ENCODE measurements around the gene CRY1. TPM values are rescaled to one million over a fixed set of nuclear protein-coding genes. Genes with fewer than 3 reads are reported as not detected.
A peak's percentile ranks its signal among the peaks of the same experiment; 100 is the strongest.

CRY1 gene
- total RNA-seq, 1 experiment from 2014 or later: 23.1 TPM

DNA sequence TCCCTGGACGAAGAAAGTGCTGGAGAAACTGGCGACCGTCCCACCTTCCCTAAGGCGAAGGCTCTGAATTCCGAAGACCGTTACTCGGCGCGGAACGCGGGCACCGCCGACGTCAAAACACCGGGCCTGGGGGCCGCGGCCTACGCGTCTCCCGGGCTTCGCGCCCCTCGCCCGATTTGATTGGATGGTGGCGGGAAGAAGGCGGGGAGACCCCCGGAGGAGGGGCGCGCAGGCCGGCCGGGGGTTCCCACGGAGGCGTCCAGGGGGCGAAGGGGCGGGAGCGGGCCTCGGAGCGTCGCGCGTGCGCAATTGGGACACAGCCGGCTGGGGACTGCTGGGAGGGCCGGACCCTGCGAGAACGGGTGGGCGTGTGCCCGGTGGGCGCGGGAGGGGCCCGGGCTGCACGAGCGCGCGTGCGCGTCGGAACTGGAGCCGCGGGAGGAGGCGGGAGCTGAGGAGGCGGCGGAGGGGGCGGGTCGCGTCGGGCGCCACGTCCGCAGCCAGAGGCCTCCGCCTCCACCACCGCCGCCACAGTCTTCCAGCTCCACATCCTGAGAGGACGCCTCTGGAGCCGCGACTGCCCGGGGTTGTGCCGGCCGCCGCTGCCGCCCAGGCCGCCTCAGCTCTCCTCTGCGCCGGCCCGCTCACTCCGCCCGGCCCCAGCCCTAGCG lies 137.8 kb downstream of the CRY1 start, which contains the start of gene TMEM263:
Gene TMEM263 (plus strand): TSS at position 531 of the 671 bp plus-strand sequence. CDS start 11,210 bp downstream, outside the sequence.
- Mint-ChIP-seq H3K9me3 (peaks cover 4% of the 10 kb centered on the region; the same call in 1 of the 2 replicates), H3K27ac (peak within 1 kb of the TSS; percentile 94), H3K36me3 (no peaks in the 10 kb centered on the region), H3K27me3 (ENCODE audit: low read depth) (peaks cover 41% of the 10 kb centered on the region), H3K4me3 (peak within 1 kb of the TSS; percentile 97), H3K4me1 (peaks cover 8% of the 10 kb centered on the region)
- ATAC-seq: peak; percentile 79
- ChIA-PET CTCF (interaction anchor here (1.0 to 2.9 kb wide), 5 partner anchors 36 to 598 kb away, joined by 3 to 18 read pairs (median 10); partner anchors contain the start of genes CRY1 and POLR3B), POLR2A (interaction anchor here (0.5 to 1.7 kb wide), 6 partner anchors 31 to 1090 kb away, joined by 3 to 7 read pairs (median 4); partner anchors contain the start of gene MTERF2)
- peak; percentile 89 for DNase-seq (ENCODE audit: low spot score)
- TF ChIP-seq RELA (CRISPR knock-in tag; IDR thresholded peaks at IDR 0.05; ENCODE audit: borderline replicate concordance): no peak
- TF ChIP-seq TCF7 (CRISPR knock-in tag; IDR thresholded peaks at IDR 0.05; ENCODE audit: low read depth): no peak
- TF ChIP-seq, protein P1, sequence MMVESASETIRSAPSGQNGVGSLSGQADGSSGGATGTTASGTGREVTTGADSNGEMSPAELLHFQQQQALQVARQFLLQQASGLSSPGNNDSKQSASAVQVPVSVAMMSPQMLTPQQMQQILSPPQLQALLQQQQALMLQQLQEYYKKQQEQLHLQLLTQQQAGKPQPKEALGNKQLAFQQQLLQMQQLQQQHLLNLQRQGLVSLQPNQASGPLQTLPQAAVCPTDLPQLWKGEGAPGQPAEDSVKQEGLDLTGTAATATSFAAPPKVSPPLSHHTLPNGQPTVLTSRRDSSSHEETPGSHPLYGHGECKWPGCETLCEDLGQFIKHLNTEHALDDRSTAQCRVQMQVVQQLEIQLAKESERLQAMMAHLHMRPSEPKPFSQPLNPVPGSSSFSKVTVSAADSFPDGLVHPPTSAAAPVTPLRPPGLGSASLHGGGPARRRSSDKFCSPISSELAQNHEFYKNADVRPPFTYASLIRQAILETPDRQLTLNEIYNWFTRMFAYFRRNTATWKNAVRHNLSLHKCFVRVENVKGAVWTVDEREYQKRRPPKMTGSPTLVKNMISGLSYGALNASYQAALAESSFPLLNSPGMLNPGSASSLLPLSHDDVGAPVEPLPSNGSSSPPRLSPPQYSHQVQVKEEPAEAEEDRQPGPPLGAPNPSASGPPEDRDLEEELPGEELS (CRISPR knock-in tag; IDR thresholded peaks at IDR 0.05): peak; percentile 19; the same call in 1 of the 2 replicates
- no peak for TF ChIP-seq NR3C1 (CRISPR knock-in tag; conservative IDR thresholded peaks at IDR 0.05; ENCODE audit: low read depth)
- no peak for TF ChIP-seq ZNF138 (CRISPR knock-in tag; conservative IDR thresholded peaks at IDR 0.05)
- TF ChIP-seq SMAD3 (CRISPR knock-in tag; IDR thresholded peaks at IDR 0.05; ENCODE audit: borderline replicate concordance): peak; percentile 64; the same call in 1 of the 2 replicates
- TF ChIP-seq, protein P2, sequence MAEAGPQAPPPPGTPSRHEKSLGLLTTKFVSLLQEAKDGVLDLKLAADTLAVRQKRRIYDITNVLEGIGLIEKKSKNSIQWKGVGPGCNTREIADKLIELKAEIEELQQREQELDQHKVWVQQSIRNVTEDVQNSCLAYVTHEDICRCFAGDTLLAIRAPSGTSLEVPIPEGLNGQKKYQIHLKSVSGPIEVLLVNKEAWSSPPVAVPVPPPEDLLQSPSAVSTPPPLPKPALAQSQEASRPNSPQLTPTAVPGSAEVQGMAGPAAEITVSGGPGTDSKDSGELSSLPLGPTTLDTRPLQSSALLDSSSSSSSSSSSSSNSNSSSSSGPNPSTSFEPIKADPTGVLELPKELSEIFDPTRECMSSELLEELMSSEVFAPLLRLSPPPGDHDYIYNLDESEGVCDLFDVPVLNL (CRISPR knock-in tag; IDR thresholded peaks at IDR 0.05; ENCODE audit: borderline replicate concordance, low read depth): no peak; the same call in 1 of the 2 replicates
- TF ChIP-seq, protein P3, sequence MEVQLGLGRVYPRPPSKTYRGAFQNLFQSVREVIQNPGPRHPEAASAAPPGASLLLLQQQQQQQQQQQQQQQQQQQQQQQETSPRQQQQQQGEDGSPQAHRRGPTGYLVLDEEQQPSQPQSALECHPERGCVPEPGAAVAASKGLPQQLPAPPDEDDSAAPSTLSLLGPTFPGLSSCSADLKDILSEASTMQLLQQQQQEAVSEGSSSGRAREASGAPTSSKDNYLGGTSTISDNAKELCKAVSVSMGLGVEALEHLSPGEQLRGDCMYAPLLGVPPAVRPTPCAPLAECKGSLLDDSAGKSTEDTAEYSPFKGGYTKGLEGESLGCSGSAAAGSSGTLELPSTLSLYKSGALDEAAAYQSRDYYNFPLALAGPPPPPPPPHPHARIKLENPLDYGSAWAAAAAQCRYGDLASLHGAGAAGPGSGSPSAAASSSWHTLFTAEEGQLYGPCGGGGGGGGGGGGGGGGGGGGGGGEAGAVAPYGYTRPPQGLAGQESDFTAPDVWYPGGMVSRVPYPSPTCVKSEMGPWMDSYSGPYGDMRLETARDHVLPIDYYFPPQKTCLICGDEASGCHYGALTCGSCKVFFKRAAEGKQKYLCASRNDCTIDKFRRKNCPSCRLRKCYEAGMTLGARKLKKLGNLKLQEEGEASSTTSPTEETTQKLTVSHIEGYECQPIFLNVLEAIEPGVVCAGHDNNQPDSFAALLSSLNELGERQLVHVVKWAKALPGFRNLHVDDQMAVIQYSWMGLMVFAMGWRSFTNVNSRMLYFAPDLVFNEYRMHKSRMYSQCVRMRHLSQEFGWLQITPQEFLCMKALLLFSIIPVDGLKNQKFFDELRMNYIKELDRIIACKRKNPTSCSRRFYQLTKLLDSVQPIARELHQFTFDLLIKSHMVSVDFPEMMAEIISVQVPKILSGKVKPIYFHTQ (CRISPR knock-in tag; IDR thresholded peaks at IDR 0.05): no peak
- TF ChIP-seq TEAD1 (CRISPR knock-in tag; IDR thresholded peaks at IDR 0.05): 0 out of 2 replicates have a peak, but pooled peaks have one; percentile 30
- TF ChIP-seq, protein P4, sequence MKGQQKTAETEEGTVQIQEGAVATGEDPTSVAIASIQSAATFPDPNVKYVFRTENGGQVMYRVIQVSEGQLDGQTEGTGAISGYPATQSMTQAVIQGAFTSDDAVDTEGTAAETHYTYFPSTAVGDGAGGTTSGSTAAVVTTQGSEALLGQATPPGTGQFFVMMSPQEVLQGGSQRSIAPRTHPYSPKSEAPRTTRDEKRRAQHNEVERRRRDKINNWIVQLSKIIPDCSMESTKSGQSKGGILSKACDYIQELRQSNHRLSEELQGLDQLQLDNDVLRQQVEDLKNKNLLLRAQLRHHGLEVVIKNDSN (CRISPR knock-in tag; IDR thresholded peaks at IDR 0.05): peak; percentile 46; the same call in 1 of the 2 replicates
- no peak for TF ChIP-seq ZNF263 (CRISPR knock-in tag; IDR thresholded peaks at IDR 0.05; ENCODE audit: low read depth)
- peak; percentile 73; the same call in 1 of the 2 replicates for TF ChIP-seq RORB (CRISPR knock-in tag; IDR thresholded peaks at IDR 0.05)
- TF ChIP-seq FOXJ3 (CRISPR knock-in tag; IDR thresholded peaks at IDR 0.05; ENCODE audit: borderline replicate concordance): no peak
- TF ChIP-seq, protein P5, sequence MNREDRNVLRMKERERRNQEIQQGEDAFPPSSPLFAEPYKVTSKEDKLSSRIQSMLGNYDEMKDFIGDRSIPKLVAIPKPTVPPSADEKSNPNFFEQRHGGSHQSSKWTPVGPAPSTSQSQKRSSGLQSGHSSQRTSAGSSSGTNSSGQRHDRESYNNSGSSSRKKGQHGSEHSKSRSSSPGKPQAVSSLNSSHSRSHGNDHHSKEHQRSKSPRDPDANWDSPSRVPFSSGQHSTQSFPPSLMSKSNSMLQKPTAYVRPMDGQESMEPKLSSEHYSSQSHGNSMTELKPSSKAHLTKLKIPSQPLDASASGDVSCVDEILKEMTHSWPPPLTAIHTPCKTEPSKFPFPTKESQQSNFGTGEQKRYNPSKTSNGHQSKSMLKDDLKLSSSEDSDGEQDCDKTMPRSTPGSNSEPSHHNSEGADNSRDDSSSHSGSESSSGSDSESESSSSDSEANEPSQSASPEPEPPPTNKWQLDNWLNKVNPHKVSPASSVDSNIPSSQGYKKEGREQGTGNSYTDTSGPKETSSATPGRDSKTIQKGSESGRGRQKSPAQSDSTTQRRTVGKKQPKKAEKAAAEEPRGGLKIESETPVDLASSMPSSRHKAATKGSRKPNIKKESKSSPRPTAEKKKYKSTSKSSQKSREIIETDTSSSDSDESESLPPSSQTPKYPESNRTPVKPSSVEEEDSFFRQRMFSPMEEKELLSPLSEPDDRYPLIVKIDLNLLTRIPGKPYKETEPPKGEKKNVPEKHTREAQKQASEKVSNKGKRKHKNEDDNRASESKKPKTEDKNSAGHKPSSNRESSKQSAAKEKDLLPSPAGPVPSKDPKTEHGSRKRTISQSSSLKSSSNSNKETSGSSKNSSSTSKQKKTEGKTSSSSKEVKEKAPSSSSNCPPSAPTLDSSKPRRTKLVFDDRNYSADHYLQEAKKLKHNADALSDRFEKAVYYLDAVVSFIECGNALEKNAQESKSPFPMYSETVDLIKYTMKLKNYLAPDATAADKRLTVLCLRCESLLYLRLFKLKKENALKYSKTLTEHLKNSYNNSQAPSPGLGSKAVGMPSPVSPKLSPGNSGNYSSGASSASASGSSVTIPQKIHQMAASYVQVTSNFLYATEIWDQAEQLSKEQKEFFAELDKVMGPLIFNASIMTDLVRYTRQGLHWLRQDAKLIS (CRISPR knock-in tag; IDR thresholded peaks at IDR 0.05; ENCODE audit: borderline replicate concordance): no peak
- no peak for TF ChIP-seq HMGA2 (CRISPR knock-in tag; IDR thresholded peaks at IDR 0.05)
- TF ChIP-seq, protein P6, sequence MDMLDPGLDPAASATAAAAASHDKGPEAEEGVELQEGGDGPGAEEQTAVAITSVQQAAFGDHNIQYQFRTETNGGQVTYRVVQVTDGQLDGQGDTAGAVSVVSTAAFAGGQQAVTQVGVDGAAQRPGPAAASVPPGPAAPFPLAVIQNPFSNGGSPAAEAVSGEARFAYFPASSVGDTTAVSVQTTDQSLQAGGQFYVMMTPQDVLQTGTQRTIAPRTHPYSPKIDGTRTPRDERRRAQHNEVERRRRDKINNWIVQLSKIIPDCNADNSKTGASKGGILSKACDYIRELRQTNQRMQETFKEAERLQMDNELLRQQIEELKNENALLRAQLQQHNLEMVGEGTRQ (CRISPR knock-in tag; IDR thresholded peaks at IDR 0.05): no peak
- no peak for TF ChIP-seq PRRX2 (CRISPR knock-in tag; IDR thresholded peaks at IDR 0.05)
- TF ChIP-seq, protein P7, sequence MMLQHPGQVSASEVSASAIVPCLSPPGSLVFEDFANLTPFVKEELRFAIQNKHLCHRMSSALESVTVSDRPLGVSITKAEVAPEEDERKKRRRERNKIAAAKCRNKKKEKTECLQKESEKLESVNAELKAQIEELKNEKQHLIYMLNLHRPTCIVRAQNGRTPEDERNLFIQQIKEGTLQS (CRISPR knock-in tag; conservative IDR thresholded peaks at IDR 0.05): no peak
- TF ChIP-seq, protein P8, sequence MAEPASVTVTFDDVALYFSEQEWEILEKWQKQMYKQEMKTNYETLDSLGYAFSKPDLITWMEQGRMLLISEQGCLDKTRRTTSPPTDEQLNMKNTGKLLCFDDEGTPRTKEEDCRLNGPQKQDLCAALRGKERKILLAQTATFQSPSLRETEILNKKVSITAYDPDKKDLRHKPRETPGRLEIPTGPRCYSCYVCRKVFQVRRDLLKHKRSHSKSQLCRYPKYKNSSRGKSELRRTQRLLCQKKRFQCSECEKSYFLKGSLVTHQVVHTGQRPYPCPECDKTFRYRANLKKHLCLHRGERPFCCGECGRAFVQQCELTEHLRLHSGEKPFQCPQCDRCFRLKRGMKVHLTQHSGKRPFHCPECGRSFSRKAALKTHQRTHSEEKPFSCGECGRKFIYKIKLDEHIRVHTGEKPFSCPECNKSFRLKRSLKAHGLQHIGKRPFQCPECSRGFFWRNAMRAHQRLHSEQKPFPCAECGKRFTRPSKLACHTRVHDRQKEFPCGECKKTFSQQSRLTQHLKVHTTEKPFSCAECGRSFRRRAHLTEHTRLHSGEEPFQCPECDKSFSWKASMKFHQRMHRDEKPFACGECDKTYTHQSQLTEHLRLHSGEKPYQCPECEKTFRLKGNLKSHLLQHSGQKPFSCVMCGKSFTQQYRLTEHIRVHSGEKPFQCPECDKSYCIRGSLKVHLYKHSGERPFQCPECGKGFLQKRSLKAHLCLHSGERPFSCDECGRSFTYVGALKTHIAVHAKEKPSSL (CRISPR knock-in tag; conservative IDR thresholded peaks at IDR 0.05): no peak
- 0 out of 2 replicates have a peak, but pooled peaks have one; percentile 21 for TF ChIP-seq ZBTB21 (CRISPR knock-in tag; IDR thresholded peaks at IDR 0.05; ENCODE audit: borderline replicate concordance)
- no peak for TF ChIP-seq JAZF1 (CRISPR knock-in tag; IDR thresholded peaks at IDR 0.05)

Data from WTC11 (cell line).